OCI-LY3 (cell line): ENCODE results near the gene BTBD1.

Experiments
- CTCF ChIP-seq: fragments of 200-600, 300-600 bp; sonication (generic); IDR thresholded peaks from 2 replicates; pipeline ENCODE4 v1.5.1; 2014; ENCODE audit warnings: antibody characterized with exemption, low read length, low read depth
- EZH2phosphoT487 ChIP-seq: fragments of 200-600 bp; shearing (Covaris generic); IDR thresholded peaks from 2 replicates; pipeline ENCODE4 v1.6.1; 2018; ENCODE audit warnings: antibody characterized with exemption, mixed run types, low read depth

- TF ChIP-seq EZH2phosphoT487 (no peak), CTCF (no peak)
Observed at GRCh38 chr15:83115831-83116565, 48.9 kb upstream of the BTBD1 start.
